BJ (cell line): ENCODE results near the gene TICRR. TPM values are rescaled to one million over a fixed set of nuclear protein-coding genes. Genes with fewer than 3 reads are reported as not detected.

Source experiments
- CTCF ChIA-PET: fragments of 350-600 bp; formaldehyde crosslinking; extraction: SDS; loops from one replicate; lab custom pipeline; 2021; ENCODE audit warnings: antibody characterized with exemption, inconsistent platforms; lab: Yijun Ruan, JAX
- POLR2A ChIA-PET: fragments of 300-600 bp; sonication (Branson Sonifier 250); formaldehyde crosslinking; extraction: SDS; loops from one replicate; lab custom pipeline; 2021; ENCODE audit warnings: antibody characterized with exemption; lab: Charles Lee
- DNase-seq: peaks from one replicate; pipeline ENCODE4 v3.0.0-alpha.2; 2011; ENCODE audit warnings: low read depth
- H3K27me3 ChIP-seq: 2 replicates; pipeline ENCODE4 v1.6.0; 2011; ENCODE audit warnings: low read length; ENCODE audit not compliant: control insufficient read depth, insufficient read depth
- H3K36me3 ChIP-seq: 2 replicates; pipeline ENCODE4 v1.5.1; 2011; ENCODE audit warnings: low read length; ENCODE audit not compliant: control insufficient read depth, insufficient read depth
- H3K4me3 ChIP-seq: 2 replicates; pipeline ENCODE4 v1.5.1; 2011; ENCODE audit warnings: low read depth, mild to moderate bottlenecking, control low read depth, low read length
- polyA plus RNA-seq: library from polyadenylated mRNA; depleted of rRNA; stranded (reverse); fragments of >200 nt; gene quantifications from 2 replicates; pipeline ENCODE4 v1.2.3, GENCODE V29; 2011
- TF ChIP-seq, protein P1 (sequence below): IDR thresholded peaks from 2 replicates; pipeline ENCODE4 v1.5.1; 2011; ENCODE audit warnings: low read depth, mild to moderate bottlenecking, control low read depth, inconsistent platforms, low read length, moderate library complexity; ENCODE audit not compliant: insufficient read depth

TICRR gene
- polyA plus RNA-seq, 1 experiment = 2.4 TPM

DNA sequence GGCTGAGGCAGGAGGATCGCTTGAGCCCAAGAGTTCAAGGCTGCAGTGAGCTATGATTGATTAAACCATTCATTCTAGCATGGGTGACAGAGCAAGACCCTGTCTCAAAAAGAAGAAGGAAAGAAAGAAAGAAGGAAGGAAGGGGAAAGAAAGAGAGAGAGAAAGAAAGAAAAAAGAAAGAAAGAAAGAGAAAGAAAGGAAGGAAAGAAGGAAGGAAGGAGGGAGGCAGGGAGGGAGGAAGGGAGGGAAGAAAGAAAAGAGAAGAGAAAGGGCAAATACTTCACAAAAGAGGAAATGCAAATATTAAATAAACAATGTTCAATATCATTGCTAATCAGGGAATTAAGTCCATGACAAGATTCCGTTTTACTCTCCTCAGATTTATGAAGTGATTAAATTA, 84.0 kb downstream of the TICRR start:
- Histone ChIP-seq H3K27me3 (no peaks in the 10 kb centered on the region), H3K4me3 (no peak overlapping the region), H3K36me3 (no peaks in the 10 kb centered on the region)
- DNase-seq = no peak
- TF ChIP-seq, protein P1, sequence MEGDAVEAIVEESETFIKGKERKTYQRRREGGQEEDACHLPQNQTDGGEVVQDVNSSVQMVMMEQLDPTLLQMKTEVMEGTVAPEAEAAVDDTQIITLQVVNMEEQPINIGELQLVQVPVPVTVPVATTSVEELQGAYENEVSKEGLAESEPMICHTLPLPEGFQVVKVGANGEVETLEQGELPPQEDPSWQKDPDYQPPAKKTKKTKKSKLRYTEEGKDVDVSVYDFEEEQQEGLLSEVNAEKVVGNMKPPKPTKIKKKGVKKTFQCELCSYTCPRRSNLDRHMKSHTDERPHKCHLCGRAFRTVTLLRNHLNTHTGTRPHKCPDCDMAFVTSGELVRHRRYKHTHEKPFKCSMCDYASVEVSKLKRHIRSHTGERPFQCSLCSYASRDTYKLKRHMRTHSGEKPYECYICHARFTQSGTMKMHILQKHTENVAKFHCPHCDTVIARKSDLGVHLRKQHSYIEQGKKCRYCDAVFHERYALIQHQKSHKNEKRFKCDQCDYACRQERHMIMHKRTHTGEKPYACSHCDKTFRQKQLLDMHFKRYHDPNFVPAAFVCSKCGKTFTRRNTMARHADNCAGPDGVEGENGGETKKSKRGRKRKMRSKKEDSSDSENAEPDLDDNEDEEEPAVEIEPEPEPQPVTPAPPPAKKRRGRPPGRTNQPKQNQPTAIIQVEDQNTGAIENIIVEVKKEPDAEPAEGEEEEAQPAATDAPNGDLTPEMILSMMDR = no peak
- ChIA-PET POLR2A (no interaction called here), CTCF (interaction anchor here (3.0 kb wide), 1 partner anchor 13 kb away, joined by 12 read pairs; no protein-coding TSS in a partner anchor)

DNA sequence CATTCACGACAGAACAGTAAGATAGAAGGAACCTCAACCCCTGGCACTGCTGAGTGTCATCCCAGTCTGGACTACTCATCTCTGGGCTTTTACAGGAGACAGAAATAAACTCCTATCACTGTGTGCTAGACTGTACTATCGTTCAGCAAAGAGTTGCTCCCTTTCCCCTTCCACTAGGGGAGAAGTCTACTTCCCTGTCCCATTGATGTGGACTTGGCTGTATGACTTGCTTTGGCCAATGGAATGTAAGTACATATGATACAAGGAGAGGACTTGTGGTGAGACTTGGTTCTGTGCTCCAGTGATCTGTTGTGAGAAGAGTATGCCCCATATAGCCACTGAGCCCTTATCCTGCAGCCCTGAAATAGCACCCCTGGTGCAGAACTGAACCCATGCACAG, 85.3 kb downstream of the TICRR start:
- DNase-seq = no peak
- no peak overlapping the region for H3K4me3 ChIP-seq
- CTCF ChIA-PET = interaction anchor here (1.5 kb wide), 1 partner anchor 12 kb away, joined by 4 read pairs; no protein-coding TSS in a partner anchor
- TF ChIP-seq, protein P1 = no peak
- no peaks in the 10 kb centered on the region for H3K36me3 ChIP-seq
- H3K27me3 ChIP-seq = no peaks in the 10 kb centered on the region
- POLR2A ChIA-PET = no interaction called here

DNA sequence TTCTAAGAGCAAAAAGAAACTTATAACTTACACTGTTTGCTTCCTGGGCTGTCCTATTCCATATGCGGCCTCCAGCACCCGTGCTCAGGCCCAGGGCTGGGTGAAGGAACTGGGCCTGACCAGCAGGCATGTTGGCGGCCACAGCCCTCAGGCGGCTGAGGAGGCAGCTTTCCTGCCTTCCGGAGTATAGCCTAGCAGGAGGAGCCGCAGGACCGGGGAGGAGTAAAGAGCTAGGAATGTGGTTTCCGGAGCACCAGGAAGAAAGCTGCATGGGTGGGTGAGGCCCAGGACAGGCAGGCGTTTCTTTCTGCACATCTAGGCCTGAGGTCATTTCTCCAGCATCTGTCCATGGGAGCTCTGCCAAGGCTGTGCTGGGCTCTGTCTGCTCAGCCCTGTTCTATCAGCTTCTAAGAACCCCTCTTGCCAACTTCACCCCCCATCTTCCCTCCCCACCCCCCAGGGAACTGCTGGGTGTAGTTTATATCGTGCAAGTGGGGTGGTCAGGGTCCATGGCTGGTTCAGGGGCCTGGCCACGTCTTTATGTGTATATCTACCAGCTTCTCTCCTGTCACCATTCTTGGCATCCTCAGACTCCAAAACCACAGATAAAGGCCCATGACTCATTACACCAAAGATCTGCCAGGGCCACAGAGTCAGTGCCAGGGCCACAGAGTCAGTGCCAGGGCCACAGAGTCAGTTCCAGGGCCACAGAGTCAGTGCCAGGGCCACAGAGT, 87.8 kb downstream of the TICRR start:
- H3K4me3 ChIP-seq = peak overlapping the region; percentile 39
- TF ChIP-seq, protein P1 = 0 out of 2 replicates have a peak, but pooled peaks have one; percentile 14
- POLR2A ChIA-PET = interaction anchor here (0.6 kb wide), 1 partner anchor 25 kb away, joined by 3 read pairs; no protein-coding TSS in a partner anchor
- DNase-seq = peak; percentile 83
- no peaks in the 10 kb centered on the region for H3K36me3 ChIP-seq
- no peaks in the 10 kb centered on the region for H3K27me3 ChIP-seq
- CTCF ChIA-PET = interaction anchor here (0.8 to 1.9 kb wide), 4 partner anchors 11 to 17 kb away, joined by 3 to 7 read pairs (median 4); no protein-coding TSS in a partner anchor

GRCh38 chr15:89664441-89665350, 89.4 kb downstream of the TICRR start:
- Histone ChIP-seq H3K27me3 (no peaks in the 10 kb centered on the region), H3K36me3 (no peaks in the 10 kb centered on the region), H3K4me3 (no peak overlapping the region)
- ChIA-PET POLR2A (no interaction called here), CTCF (interaction anchor here (0.9 to 1.5 kb wide), 5 partner anchors 9 to 224 kb away, joined by 3 to 4 read pairs (median 3); partner anchors contain the start of gene KIF7)
- TF ChIP-seq, protein P1 = no peak
- DNase-seq = no peak
